ENCODE results near the gene HAUS2. TPM values are rescaled to one million over a fixed set of nuclear protein-coding genes. Genes with fewer than 3 reads are reported as not detected.

HAUS2 gene
- total RNA-seq, 5 donors from 2014 or later (not counting 1 experiment from before 2014, with no cell fraction given) = 13.1 to 21.8 (median 16.8) TPM

DNA sequence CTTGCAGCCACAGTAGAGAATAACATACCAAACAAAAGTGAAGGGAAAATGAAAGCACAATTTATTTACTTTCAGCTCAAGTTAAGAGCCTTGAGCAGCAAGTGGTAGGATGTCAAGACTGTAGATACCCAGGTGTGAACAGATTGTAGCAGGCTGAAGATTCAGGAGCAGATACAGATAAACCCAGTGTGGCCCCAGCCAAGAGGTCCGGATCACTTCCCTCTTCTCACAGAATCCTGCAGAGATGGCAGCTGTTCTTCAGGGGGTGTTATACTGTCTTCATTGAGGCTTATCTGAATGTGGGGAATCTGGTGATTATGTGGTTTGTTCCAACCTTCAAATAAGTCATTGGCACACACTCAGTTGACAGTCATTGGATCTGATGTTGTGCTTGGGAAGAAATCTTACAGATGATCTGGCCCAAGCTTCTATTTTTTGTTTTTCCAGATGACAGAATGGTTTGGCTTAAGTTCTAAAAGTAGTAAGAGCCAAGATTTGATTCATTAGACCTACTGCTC, 28.9 kb downstream of the HAUS2 start:
- Mint-ChIP-seq H3K36me3 (no peaks in the 10 kb centered on the region), H3K4me3 (peak overlapping the region in 2 of 3 donors; percentile 22 to 88), H3K27me3 (peaks cover 14% of the 10 kb centered on the region in 2 donors), H3K4me1 (peaks cover 31 to 40% (median 36%) of the 10 kb centered on the region in 3 donors), H3K9me3 (no peaks in the 10 kb centered on the region), H3K27ac (no peak overlapping the region)
- Histone ChIP-seq H3K9me3 (no peaks in the 10 kb centered on the region), H3K4me1 (ENCODE audit: control insufficient read depth in 1 of 2, extremely low read depth in 1 of 2, insufficient read depth in 2 of 2, low read length in 2 of 2) (peaks cover 10 to 35% of the 10 kb centered on the region in 2 experiments), H3K27me3 (replicated peaks in 1 of 2; ENCODE audit: control insufficient read depth in 2 of 2, extremely low read depth in 1 of 2, insufficient read depth in 2 of 2, low read length in 1 of 2) (peaks cover 0 to 2% of the 10 kb centered on the region in 2 experiments), H3K27ac (ENCODE audit: low read length) (no peak overlapping the region), H3K36me3 (ENCODE audit: control insufficient read depth in 2 of 2, extremely low read depth in 1 of 2, insufficient read depth in 1 of 2, low read length in 1 of 2) (no peaks in the 10 kb centered on the region), H3K4me3 (ENCODE audit: control insufficient read depth in 1 of 2, extremely low read depth in 1 of 2, low read length in 1 of 2) (no peak overlapping the region)
- ATAC-seq (replicated peaks in 1 of 4) (no peak), DNase-seq (no peak)
- POLR2A ChIA-PET = interaction anchor here in 1 of 2 donors (0.6 kb wide), 1 partner anchor 35 kb away, joined by 3 read pairs; no protein-coding TSS in a partner anchor
- CTCF ChIA-PET = interaction anchor here in 1 of 2 donors (0.7 kb wide), 1 partner anchor 304 kb away, joined by 3 read pairs; no protein-coding TSS in a partner anchor
- no CpG with 5 or more reads among the region's 1 CpG for WGBS (ENCODE audit: insufficient coverage)

DNA sequence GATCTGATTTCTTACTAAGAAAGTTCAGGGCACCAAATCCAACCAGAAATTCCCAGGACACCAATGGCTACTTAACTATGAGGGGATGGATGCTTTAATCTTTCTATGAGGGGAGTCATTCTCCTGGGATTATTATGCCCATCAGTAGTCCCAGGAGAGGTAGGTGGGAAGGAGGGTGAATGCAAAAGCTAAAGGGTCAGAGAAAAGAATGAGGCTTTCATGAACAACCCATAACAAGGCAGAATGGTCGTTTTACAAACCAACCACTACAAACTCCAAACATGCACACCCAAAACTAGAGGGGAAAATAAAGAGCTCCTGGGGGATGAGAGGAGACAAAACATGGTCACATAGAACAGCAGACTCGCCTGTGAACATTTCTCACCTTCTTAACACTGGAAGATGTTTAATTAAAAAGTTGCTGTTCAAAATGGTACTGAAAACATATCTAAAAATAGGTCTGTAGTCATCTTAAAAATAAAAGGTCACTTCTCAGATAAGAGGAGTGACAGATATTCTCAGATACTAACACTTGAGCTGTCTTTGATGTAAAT, 30.4 kb downstream of the HAUS2 start:
- peaks cover 33 to 44% (median 38%) of the 10 kb centered on the region in 3 donors for H3K4me1 Mint-ChIP-seq
- H3K27ac ChIP-seq (ENCODE audit: low read length) = no peak overlapping the region
- H3K36me3 Mint-ChIP-seq = no peaks in the 10 kb centered on the region
- peaks cover 10 to 37% of the 10 kb centered on the region in 2 experiments for H3K4me1 ChIP-seq (ENCODE audit: control insufficient read depth in 1 of 2, extremely low read depth in 1 of 2, insufficient read depth in 2 of 2, low read length in 2 of 2)
- peaks cover 14% of the 10 kb centered on the region in 2 donors for H3K27me3 Mint-ChIP-seq
- no peak overlapping the region for H3K4me3 ChIP-seq (ENCODE audit: control insufficient read depth in 1 of 2, extremely low read depth in 1 of 2, low read length in 1 of 2)
- ChIA-PET POLR2A (no interaction called here), CTCF (interaction anchor here in 1 of 2 donors (0.7 kb wide), 1 partner anchor 1637 kb away, joined by 3 read pairs; no protein-coding TSS in a partner anchor)
- no peaks in the 10 kb centered on the region for H3K9me3 ChIP-seq
- no peak overlapping the region for H3K4me3 Mint-ChIP-seq
- H3K27me3 ChIP-seq (replicated peaks in 1 of 2; ENCODE audit: control insufficient read depth in 2 of 2, extremely low read depth in 1 of 2, insufficient read depth in 2 of 2, low read length in 1 of 2) = peaks cover 0 to 2% of the 10 kb centered on the region in 2 experiments
- H3K36me3 ChIP-seq (ENCODE audit: control insufficient read depth in 2 of 2, extremely low read depth in 1 of 2, insufficient read depth in 1 of 2, low read length in 1 of 2) = no peaks in the 10 kb centered on the region
- DNase-seq (no peak), ATAC-seq (replicated peaks in 1 of 4) (no peak)
- H3K9me3 Mint-ChIP-seq = no peaks in the 10 kb centered on the region
- H3K27ac Mint-ChIP-seq = no peak overlapping the region
- WGBS (ENCODE audit: insufficient coverage) = no CpG with 5 or more reads among the region's 2 CpGs

GRCh38 chr15:42581272-42581730, 32.7 kb downstream of the HAUS2 start:
- DNase-seq (peak; percentile 62 to 87 (median 76)), ATAC-seq (replicated peaks in 1 of 4) (peak; percentile 99 to 100 (median 100))
- 0% methylated on average over 30 of the region's 37 CpGs for WGBS (ENCODE audit: insufficient coverage)
- H3K4me3 ChIP-seq (ENCODE audit: control insufficient read depth in 1 of 2, extremely low read depth in 1 of 2, low read length in 1 of 2) = peak overlapping the region; percentile 53 to 72
- CTCF ChIA-PET = interaction anchor here (0.6 to 1.6 kb wide), 8 partner anchors 13 to 1121 kb away, joined by 3 to 5 read pairs (median 4); no protein-coding TSS in a partner anchor
- Mint-ChIP-seq H3K36me3 (no peaks in the 10 kb centered on the region), H3K4me3 (peak overlapping the region; percentile 80 to 94 (median 93)), H3K27me3 (peaks cover 12 to 13% of the 10 kb centered on the region in 2 donors), H3K9me3 (no peaks in the 10 kb centered on the region), H3K27ac (peak overlapping the region; percentile 97 to 99), H3K4me1 (peaks cover 29 to 34% (median 30%) of the 10 kb centered on the region in 3 donors)
- H3K36me3 ChIP-seq (ENCODE audit: control insufficient read depth in 2 of 2, extremely low read depth in 1 of 2, insufficient read depth in 1 of 2, low read length in 1 of 2) = no peaks in the 10 kb centered on the region
- POLR2A ChIA-PET = interaction anchor here in 1 of 2 donors (0.5 to 0.6 kb wide), 3 partner anchors 21 to 140 kb away, joined by 3 to 6 read pairs (median 3); no protein-coding TSS in a partner anchor
- peaks cover 0 to 2% of the 10 kb centered on the region in 2 experiments for H3K27me3 ChIP-seq (replicated peaks in 1 of 2; ENCODE audit: control insufficient read depth in 2 of 2, extremely low read depth in 1 of 2, insufficient read depth in 2 of 2, low read length in 1 of 2)
- peak overlapping the region; percentile 72 for H3K27ac ChIP-seq (ENCODE audit: low read length)
- no peaks in the 10 kb centered on the region for H3K9me3 ChIP-seq
- H3K4me1 ChIP-seq (ENCODE audit: control insufficient read depth in 1 of 2, extremely low read depth in 1 of 2, insufficient read depth in 2 of 2, low read length in 2 of 2) = peaks cover 7 to 23% of the 10 kb centered on the region in 2 experiments

GRCh38 chr15:42582569-42583375, 34.1 kb downstream of the HAUS2 start:
- no peaks in the 10 kb centered on the region for H3K36me3 Mint-ChIP-seq
- peaks cover 7 to 8% of the 10 kb centered on the region in 2 donors for H3K27me3 Mint-ChIP-seq
- peaks cover 7 to 21% of the 10 kb centered on the region in 2 experiments for H3K4me1 ChIP-seq (ENCODE audit: control insufficient read depth in 1 of 2, extremely low read depth in 1 of 2, insufficient read depth in 2 of 2, low read length in 2 of 2)
- H3K36me3 ChIP-seq (ENCODE audit: control insufficient read depth in 2 of 2, extremely low read depth in 1 of 2, insufficient read depth in 1 of 2, low read length in 1 of 2) = no peaks in the 10 kb centered on the region
- no peak overlapping the region for H3K4me3 Mint-ChIP-seq
- H3K27ac ChIP-seq (ENCODE audit: low read length) = peak overlapping the region; percentile 72
- no peaks in the 10 kb centered on the region for H3K9me3 ChIP-seq
- WGBS (ENCODE audit: insufficient coverage) = 100% methylated on average over 4 of the region's 8 CpGs
- no peak overlapping the region for H3K4me3 ChIP-seq (ENCODE audit: control insufficient read depth in 1 of 2, extremely low read depth in 1 of 2, low read length in 1 of 2)
- peak overlapping the region in 1 of 2 donors; percentile 99 for H3K27ac Mint-ChIP-seq
- CTCF ChIA-PET = interaction anchor here (0.6 to 1.3 kb wide), 2 partner anchors 9 to 23 kb away, joined by 3 to 5 read pairs; no protein-coding TSS in a partner anchor
- peaks cover 0 to 2% of the 10 kb centered on the region in 2 experiments for H3K27me3 ChIP-seq (replicated peaks in 1 of 2; ENCODE audit: control insufficient read depth in 2 of 2, extremely low read depth in 1 of 2, insufficient read depth in 2 of 2, low read length in 1 of 2)
- no peak for DNase-seq
- no peak for ATAC-seq (replicated peaks in 1 of 4)
- H3K9me3 Mint-ChIP-seq = no peaks in the 10 kb centered on the region
- peaks cover 22 to 26% (median 23%) of the 10 kb centered on the region in 3 donors for H3K4me1 Mint-ChIP-seq
- POLR2A ChIA-PET = no interaction called here

DNA sequence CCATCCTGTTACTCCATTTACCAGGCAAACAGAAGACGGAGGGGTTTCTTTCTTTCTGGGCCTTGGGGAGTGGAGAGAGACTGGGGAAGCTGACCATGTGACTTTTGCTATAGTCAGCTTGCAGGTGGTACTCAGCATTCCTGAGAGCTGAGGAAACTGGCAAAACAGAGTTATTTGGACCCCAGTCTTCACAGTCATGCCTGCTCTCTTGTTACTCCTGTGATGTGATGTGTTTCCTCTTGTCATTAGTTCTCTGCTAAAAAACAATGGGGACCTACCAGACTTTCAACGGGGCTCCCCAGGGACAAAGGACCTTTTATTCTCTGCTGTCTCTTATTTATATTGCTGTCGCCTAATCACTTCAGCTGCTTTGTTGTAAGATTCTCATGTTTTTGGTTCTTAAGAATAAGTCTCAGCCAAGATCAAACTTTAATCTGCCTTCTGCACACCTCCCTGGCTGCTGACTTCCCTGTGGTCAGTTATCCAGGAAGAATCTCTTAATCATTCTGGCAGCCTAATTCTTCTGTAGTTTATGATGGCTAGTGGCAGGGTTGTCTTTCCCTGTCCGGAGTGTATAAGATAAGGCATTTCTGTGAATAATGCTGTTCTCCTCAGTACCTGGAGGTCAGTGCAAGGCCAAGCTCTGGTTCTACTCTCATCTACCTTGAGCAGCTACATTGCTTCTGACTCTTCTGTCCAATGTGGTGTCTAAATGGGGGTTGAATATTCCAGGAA, 35.6 kb downstream of the HAUS2 start:
- DNase-seq = no peak
- Histone ChIP-seq H3K9me3 (no peaks in the 10 kb centered on the region), H3K36me3 (ENCODE audit: control insufficient read depth in 2 of 2, extremely low read depth in 1 of 2, insufficient read depth in 1 of 2, low read length in 1 of 2) (no peaks in the 10 kb centered on the region), H3K4me1 (ENCODE audit: control insufficient read depth in 1 of 2, extremely low read depth in 1 of 2, insufficient read depth in 2 of 2, low read length in 2 of 2) (peaks cover 7 to 21% of the 10 kb centered on the region in 2 experiments), H3K27me3 (replicated peaks in 1 of 2; ENCODE audit: control insufficient read depth in 2 of 2, extremely low read depth in 1 of 2, insufficient read depth in 2 of 2, low read length in 1 of 2) (no peaks in the 10 kb centered on the region), H3K27ac (ENCODE audit: low read length) (no peak overlapping the region), H3K4me3 (ENCODE audit: control insufficient read depth in 1 of 2, extremely low read depth in 1 of 2, low read length in 1 of 2) (no peak overlapping the region)
- Mint-ChIP-seq H3K27ac (no peak overlapping the region), H3K27me3 (peaks cover 0 to 4% of the 10 kb centered on the region in 2 donors), H3K36me3 (no peaks in the 10 kb centered on the region), H3K4me3 (no peak overlapping the region), H3K4me1 (peaks cover 22 to 26% (median 23%) of the 10 kb centered on the region in 3 donors), H3K9me3 (no peaks in the 10 kb centered on the region)
- ATAC-seq (replicated peaks in 1 of 4) = no peak
- CTCF ChIA-PET = interaction anchor here (0.5 to 0.6 kb wide), 2 partner anchors 35 to 1995 kb away, joined by 3 to 8 read pairs; no protein-coding TSS in a partner anchor
- POLR2A ChIA-PET = interaction anchor here in 1 of 2 donors (0.6 kb wide), 1 partner anchor 56 kb away, joined by 5 read pairs; no protein-coding TSS in a partner anchor
- no CpG with 5 or more reads among the region's 4 CpGs for WGBS (ENCODE audit: insufficient coverage)
